ENCODE results near the gene TRIM62. TPM values are rescaled to one million over a fixed set of nuclear protein-coding genes. Genes with fewer than 3 reads are reported as not detected.

Gene TRIM62
- polyA plus RNA-seq (2011; rRNA removed): 4.5 and 7.2 TPM in 2 replicates
- polyA minus RNA-seq (2011; rRNA and poly(A)+ RNA removed): 5.6 and 7.5 TPM in 2 replicates

DNA sequence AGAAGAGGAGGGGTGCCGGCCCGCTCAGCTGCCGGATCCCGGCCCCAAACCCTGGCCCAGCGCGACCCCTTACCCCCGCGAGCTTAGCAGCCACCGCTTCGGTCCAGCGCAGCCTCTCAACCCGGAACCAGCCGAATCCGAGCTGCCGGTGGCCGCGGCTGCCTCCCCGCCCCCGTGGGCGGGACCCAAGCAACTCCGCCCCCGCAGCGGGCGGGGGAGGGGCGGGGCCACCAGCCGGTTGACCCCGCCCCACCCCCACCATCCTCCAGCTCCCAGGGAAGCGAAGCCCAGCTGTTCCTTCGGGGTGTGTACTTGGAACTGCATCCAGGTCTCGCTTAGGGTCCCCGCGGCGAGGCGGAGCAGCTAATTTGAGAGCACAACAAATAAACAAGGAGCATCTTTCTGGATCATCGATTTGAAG is at the start of gene TRIM62:
Gene TRIM62, minus strand, starts transcription at position 123 of the 421 bp plus-strand sequence. CDS start 611 bp downstream, outside the sequence.
- peak within 1 kb of the TSS; percentile 85 for H3K4me3 ChIP-seq (ENCODE audit: low read depth, low read length)
- POLR2A ChIA-PET: interaction anchor here (0.5 to 2.2 kb wide), 19 partner anchors 9 to 303 kb away, joined by 3 to 8 read pairs (median 4); no protein-coding TSS in a partner anchor
- no peaks in the 10 kb centered on the region for H3K27me3 ChIP-seq (ENCODE audit: control insufficient read depth, insufficient read depth, low read length)
- peak; percentile 77 for DNase-seq (ENCODE audit: low read depth, low spot score)
- H3K9me3 ChIP-seq (ENCODE audit: control insufficient read depth, insufficient read depth, low read length): no peaks in the 10 kb centered on the region; the same call in 1 of the 2 replicates
- H3K27ac ChIP-seq (ENCODE audit: low read depth, low read length): peak within 1 kb of the TSS; percentile 57
- CTCF ChIA-PET: interaction anchor here (0.6 to 1.9 kb wide), 7 partner anchors 34 to 114 kb away, joined by 3 to 20 read pairs (median 3); no protein-coding TSS in a partner anchor
- no peak for TF ChIP-seq CTCF (IDR thresholded peaks at IDR 0.05; ENCODE audit: low read depth, low read length)

DNA sequence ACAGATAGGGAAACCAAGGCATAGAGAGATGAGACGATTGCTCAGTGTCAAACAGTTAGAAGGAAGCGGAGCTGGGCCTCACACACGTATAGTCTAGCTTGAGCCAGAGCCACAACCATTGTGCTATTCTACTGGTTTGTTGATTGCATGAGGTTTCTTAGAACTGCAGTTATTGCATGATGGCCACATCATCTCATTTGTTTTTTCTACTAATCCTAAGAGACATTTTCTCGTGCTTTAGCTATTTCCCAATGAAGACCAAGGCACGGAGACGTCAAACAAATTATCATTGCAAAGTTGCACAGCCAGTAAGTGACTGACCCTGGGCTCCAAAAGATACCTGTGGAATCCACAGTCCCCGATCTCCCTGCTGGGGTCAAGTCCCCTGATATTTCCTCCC is 49.3 kb upstream of the TRIM62 start:
- H3K27ac ChIP-seq (ENCODE audit: low read depth, low read length): no peak overlapping the region
- H3K27me3 ChIP-seq (ENCODE audit: control insufficient read depth, insufficient read depth, low read length): peaks cover 8% of the 10 kb centered on the region
- no peaks in the 10 kb centered on the region for H3K9me3 ChIP-seq (ENCODE audit: control insufficient read depth, insufficient read depth, low read length)
- no peak for TF ChIP-seq CTCF (IDR thresholded peaks at IDR 0.05; ENCODE audit: low read depth, low read length)
- CTCF ChIA-PET: no interaction called here
- no peak for DNase-seq (ENCODE audit: low read depth, low spot score)
- H3K4me3 ChIP-seq (ENCODE audit: low read depth, low read length): no peak overlapping the region
- POLR2A ChIA-PET: no interaction called here

- ChIA-PET CTCF (interaction anchor here (0.6 to 2.1 kb wide), 5 partner anchors 40 to 1144 kb away, joined by 3 to 5 read pairs (median 3); no protein-coding TSS in a partner anchor), POLR2A (interaction anchor here (0.6 to 1.0 kb wide), 3 partner anchors 47 to 113 kb away, joined by 3 to 7 read pairs (median 5); partner anchors contain the start of gene TRIM62)
- H3K27ac ChIP-seq (ENCODE audit: low read depth, low read length): peak overlapping the region; percentile 11
These were observed 47.2 kb upstream of the TRIM62 start for GRCh38 chr1:33228935-33229487.

GRCh38 chr1:33225586-33225985 is 43.7 kb upstream of the TRIM62 start:
- Histone ChIP-seq H3K27me3 (ENCODE audit: control insufficient read depth, insufficient read depth, low read length) (peaks cover 5% of the 10 kb centered on the region), H3K9me3 (ENCODE audit: control insufficient read depth, insufficient read depth, low read length) (peaks cover 4% of the 10 kb centered on the region), H3K27ac (ENCODE audit: low read depth, low read length) (no peak overlapping the region), H3K4me3 (ENCODE audit: low read depth, low read length) (no peak overlapping the region)
- POLR2A ChIA-PET: no interaction called here
- TF ChIP-seq CTCF (IDR thresholded peaks at IDR 0.05; ENCODE audit: low read depth, low read length): no peak
- CTCF ChIA-PET: interaction anchor here (1.2 kb wide), 1 partner anchor 70 kb away, joined by 4 read pairs; no protein-coding TSS in a partner anchor
- no peak for DNase-seq (ENCODE audit: low read depth, low spot score)

More at GRCh38 chr1:33228935-33229487, 47.2 kb upstream of the TRIM62 start:
- TF ChIP-seq CTCF (IDR thresholded peaks at IDR 0.05; ENCODE audit: low read depth, low read length): no peak
- Histone ChIP-seq H3K9me3 (ENCODE audit: control insufficient read depth, insufficient read depth, low read length) (no peaks in the 10 kb centered on the region), H3K4me3 (ENCODE audit: low read depth, low read length) (no peak overlapping the region), H3K27me3 (ENCODE audit: control insufficient read depth, insufficient read depth, low read length) (peaks cover 8% of the 10 kb centered on the region)
- peak; percentile 83 for DNase-seq (ENCODE audit: low read depth, low spot score)

GRCh38 chr1:33224166-33224707 is 42.4 kb upstream of the TRIM62 start:
- Histone ChIP-seq H3K27ac (ENCODE audit: low read depth, low read length) (no peak overlapping the region), H3K9me3 (ENCODE audit: control insufficient read depth, insufficient read depth, low read length) (peaks cover 4% of the 10 kb centered on the region), H3K4me3 (ENCODE audit: low read depth, low read length) (no peak overlapping the region), H3K27me3 (ENCODE audit: control insufficient read depth, insufficient read depth, low read length) (peaks cover 5% of the 10 kb centered on the region)
- ChIA-PET CTCF (no interaction called here), POLR2A (no interaction called here)
- DNase-seq (ENCODE audit: low read depth, low spot score): no peak
- TF ChIP-seq CTCF (IDR thresholded peaks at IDR 0.05; ENCODE audit: low read depth, low read length): no peak
